Measurements from ENCODE around the gene KIAA0319L. TPM values are rescaled to one million over a fixed set of nuclear protein-coding genes. Genes with fewer than 3 reads are reported as not detected.

The KIAA0319L gene
- polyA plus RNA-seq, 2 of the 4 experiments (the other 2 are of a cell fraction), result 18.2 to 36.9 TPM

DNA sequence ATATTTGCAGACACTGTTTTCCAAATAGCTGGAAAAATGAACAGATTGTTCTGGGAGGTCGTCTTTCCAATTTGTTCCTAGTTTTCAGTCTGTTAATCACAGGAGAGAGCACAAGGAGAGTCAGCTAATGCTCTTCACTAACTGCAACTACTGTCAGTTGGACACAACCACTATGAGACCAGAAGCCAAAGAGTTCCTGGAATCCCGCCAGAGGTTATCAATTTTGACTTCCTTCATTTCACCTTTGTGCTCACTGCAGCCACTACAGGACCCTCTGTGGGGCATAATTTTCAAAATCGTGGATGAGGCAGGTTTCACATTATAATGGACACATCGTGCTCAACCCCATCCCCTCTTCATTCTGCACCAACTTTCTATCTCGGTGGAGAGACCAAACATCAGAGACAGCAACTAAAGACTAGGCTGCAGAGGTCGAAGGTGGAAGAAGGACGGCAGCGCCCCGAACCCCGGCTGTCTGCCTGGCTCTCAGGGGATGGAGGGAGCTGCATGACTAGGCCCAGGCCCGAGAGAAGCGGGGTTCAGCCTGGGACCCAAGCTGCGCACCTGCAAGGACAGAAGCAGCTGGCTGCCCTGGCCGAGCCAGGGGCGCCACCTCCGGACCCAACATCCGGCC lies 602 bp downstream of the KIAA0319L start:
- TF ChIP-seq HOXB5 (CRISPR knock-in tag; IDR thresholded peaks at IDR 0.05), result no peak
- TF ChIP-seq FOSB (CRISPR knock-in tag; IDR thresholded peaks at IDR 0.05), result no peak
- no peak for FAIRE-seq
- peak overlapping the region; percentile 89 for H3K4me2 ChIP-seq
- CTCF ChIA-PET, result interaction anchor here (0.7 to 2.6 kb wide), 6 partner anchors 8 to 181 kb away, joined by 3 to 16 read pairs (median 6); no protein-coding TSS in a partner anchor
- peak overlapping the region; percentile 99 to 100 for H3K27ac ChIP-seq
- POLR2A ChIA-PET, result interaction anchor here (1.2 to 1.4 kb wide), 4 partner anchors 8 to 106 kb away, joined by 4 to 6 read pairs (median 5); partner anchors contain the start of gene TFAP2E
- no peaks in the 10 kb centered on the region for H3K9me3 ChIP-seq
- no peak for DNase-seq (ENCODE audit: low read depth in 1 of 2, low spot score in 1 of 2)
- peaks cover 32% of the 10 kb centered on the region; the same call in 2 of the 3 replicates for H3K4me1 ChIP-seq
- ATAC-seq, result no peak
- H3K4me3 ChIP-seq, result peak overlapping the region; percentile 96
- WGBS (ENCODE audit: missing lambda C conversion rate), result 2% methylated on average over 8 of the region's 17 CpGs

DNA sequence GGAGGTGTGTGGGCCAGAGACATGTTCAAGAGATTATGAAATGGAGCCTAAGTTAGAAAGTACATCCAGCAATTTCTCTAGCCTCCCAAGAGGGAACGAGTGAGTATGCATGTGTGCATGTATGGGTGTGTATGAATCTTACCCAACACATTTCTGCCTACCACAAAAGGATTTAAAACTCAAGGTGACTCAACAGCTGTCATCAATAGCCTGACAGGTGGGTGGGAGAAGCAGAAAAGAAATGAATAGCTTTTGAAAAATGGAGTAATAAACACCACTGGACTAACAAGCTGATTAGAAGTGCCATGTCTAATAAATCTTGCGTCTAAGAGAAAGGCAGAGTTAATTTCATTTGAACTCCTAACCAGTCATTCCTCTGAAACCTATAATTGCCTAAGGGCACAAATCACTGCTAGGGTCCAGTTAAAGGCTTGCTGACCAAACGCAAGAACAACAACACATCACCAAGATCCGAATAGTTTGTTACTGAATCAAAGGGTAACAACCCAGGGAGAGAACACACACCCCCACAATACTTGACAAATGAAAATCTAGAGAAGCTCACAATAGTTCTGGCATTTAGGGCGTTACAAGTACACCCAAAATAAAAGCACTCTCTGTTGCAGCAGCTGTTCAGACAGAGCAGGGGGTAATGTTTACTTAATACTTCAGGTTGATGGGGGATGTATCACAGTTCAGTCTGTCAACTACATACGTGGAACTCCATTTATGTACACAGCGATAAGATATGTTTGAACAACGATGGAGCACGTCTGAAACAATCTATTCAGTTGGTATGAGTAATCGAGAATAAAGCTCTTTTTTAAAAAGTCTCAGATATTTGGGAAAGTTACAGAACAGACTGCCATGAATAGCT lies 1.4 kb downstream of the KIAA0319L start:
- CTCF ChIA-PET, result interaction anchor here (0.7 to 2.6 kb wide), 6 partner anchors 9 to 182 kb away, joined by 3 to 16 read pairs (median 6); no protein-coding TSS in a partner anchor
- peak overlapping the region; percentile 89 for H3K4me2 ChIP-seq
- WGBS (ENCODE audit: missing lambda C conversion rate), result 16% methylated on average over 10 of the region's 10 CpGs
- DNase-seq (ENCODE audit: low read depth in 1 of 2, low spot score in 1 of 2), result peak in 1 of 2 experiments; percentile 31
- POLR2A ChIA-PET, result interaction anchor here (1.2 kb wide), 1 partner anchor 105 kb away, joined by 5 read pairs; no protein-coding TSS in a partner anchor
- TF ChIP-seq RFX5 (IDR thresholded peaks at IDR 0.05), result no peak
- H3K9me3 ChIP-seq, result no peaks in the 10 kb centered on the region
- peak overlapping the region; percentile 96 for H3K4me3 ChIP-seq
- no peak for FAIRE-seq
- H3K27ac ChIP-seq, result peak overlapping the region; percentile 99 to 100; a peak in 3 of 6 replicates
- no peak for ATAC-seq
- peaks cover 32% of the 10 kb centered on the region; the same call in 2 of the 3 replicates for H3K4me1 ChIP-seq

DNA sequence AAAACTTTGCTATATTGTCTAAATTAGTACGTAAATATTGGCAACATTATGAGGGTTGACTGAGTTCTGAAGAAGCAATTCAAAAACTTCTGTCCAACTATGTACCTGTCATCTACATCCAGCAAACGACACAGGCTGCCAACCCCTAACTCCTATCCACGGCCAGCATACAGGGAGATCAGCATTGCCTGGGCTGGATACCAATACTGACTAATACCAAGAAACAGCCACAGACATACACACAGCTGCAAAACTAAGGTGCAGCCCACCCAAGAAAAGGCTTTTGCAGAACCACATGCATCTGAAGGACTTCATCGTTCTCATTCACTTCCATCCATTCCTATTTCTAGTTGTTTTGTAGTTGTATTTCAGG lies 2.0 kb downstream of the KIAA0319L start:
- peak overlapping the region in 1 of 2 experiments; percentile 16; a peak in 1 of 6 replicates for H3K27ac ChIP-seq
- TF ChIP-seq EHMT2 (IDR thresholded peaks at IDR 0.05; ENCODE audit: low read depth), result no peak
- TF ChIP-seq ZC3H11A (IDR thresholded peaks at IDR 0.05), result no peak
- ChIA-PET POLR2A (no interaction called here), CTCF (interaction anchor here (2.4 kb wide), 1 partner anchor 10 kb away, joined by 16 read pairs; no protein-coding TSS in a partner anchor)
- DNase-seq (ENCODE audit: low read depth in 1 of 2, low spot score in 1 of 2), result no peak
- WGBS (ENCODE audit: missing lambda C conversion rate), result 99% methylated on average over 4 of the region's 4 CpGs
- H3K9me3 ChIP-seq, result no peaks in the 10 kb centered on the region
- H3K4me1 ChIP-seq, result peaks cover 32% of the 10 kb centered on the region; the same call in 2 of the 3 replicates
- H3K4me2 ChIP-seq, result peak overlapping the region; percentile 89; the same call in 2 of the 3 replicates
- H3K4me3 ChIP-seq, result no peak overlapping the region
- FAIRE-seq, result no peak
- no peak for ATAC-seq

DNA sequence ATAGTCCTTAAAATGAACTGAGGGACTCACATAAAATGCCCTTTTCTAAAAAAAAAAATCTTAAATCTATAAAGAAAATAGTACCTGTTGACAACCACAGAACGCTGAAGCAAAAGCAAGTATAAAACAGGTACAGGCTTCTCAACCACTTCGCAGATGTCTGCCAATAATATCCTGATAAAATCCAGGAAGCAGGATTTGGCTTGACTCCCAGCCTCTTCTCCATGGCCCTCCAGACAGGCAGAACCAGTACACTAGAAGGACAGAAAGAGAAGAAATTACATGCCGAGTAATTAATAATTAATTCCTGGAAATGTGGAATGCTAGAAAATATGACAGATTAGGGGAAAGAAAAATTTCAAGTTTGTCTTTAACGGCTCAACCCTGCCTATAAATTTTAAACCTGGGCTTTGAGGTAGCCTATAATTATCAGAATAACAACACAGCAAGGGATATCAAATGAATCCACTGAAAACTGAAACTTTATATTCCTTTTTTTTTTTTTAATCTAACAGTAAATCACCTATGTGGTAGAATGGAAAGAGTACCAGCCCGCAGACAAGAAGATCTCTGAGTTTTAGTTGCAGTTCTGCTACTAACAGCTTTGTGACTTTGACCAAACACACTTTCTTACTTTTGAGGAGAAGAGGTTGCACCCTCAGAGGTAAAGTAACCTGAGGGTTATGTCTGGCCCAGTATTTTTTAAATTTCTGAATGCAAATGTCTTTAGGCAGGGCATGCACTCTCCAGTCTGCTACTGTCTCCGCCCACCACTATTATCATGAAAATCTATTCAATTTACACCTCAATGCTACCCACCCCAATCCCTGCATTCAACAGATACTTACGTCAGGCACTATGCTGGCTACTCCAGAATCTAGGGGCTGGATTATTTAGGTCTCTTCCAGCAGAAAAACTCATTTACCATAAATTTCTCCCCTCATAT lies 2.7 kb downstream of the KIAA0319L start:
- ChIA-PET POLR2A (no interaction called here), CTCF (interaction anchor here (2.4 kb wide), 1 partner anchor 11 kb away, joined by 16 read pairs; no protein-coding TSS in a partner anchor)
- Histone ChIP-seq H3K4me1 (peaks cover 32% of the 10 kb centered on the region; the same call in 2 of the 3 replicates), H3K4me2 (peak overlapping the region; percentile 89; the same call in 1 of the 3 replicates), H3K9me3 (no peaks in the 10 kb centered on the region), H3K4me3 (no peak overlapping the region), H3K27ac (no peak overlapping the region)
- FAIRE-seq, result no peak
- WGBS (ENCODE audit: missing lambda C conversion rate), result 85% methylated on average over 7 of the region's 7 CpGs
- no peak for ATAC-seq
- DNase-seq (ENCODE audit: low read depth in 1 of 2, low spot score in 1 of 2), result no peak
- TF ChIP-seq JUNB (IDR thresholded peaks at IDR 0.05), result no peak

DNA sequence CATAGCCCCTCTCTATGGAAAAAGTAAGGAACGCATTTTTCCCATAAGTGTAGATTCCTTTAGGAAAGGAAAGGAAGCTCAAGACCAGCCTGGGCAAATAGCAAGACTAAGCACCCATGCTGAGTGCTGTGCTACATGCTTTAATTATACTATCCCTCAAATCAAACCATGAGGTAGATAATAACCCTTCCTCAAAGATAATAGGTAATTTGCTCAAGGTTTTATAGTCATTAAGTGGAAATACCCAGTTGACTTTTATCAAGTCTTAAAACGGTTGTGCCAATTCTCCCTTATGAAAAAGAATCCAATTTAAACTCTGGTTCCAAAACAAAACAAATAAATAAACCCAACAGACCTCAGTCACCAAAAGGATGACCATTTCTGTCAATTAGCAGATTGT lies 3.4 kb downstream of the KIAA0319L start:
- 93% methylated on average over 2 of the region's 2 CpGs for WGBS (ENCODE audit: missing lambda C conversion rate)
- FAIRE-seq, result no peak
- no peak for TF ChIP-seq EP300 (IDR thresholded peaks at IDR 0.05)
- no peak for DNase-seq (ENCODE audit: low read depth in 1 of 2, low spot score in 1 of 2)
- ChIA-PET POLR2A (no interaction called here), CTCF (interaction anchor here (1.1 kb wide), 1 partner anchor 11 kb away, joined by 4 read pairs; no protein-coding TSS in a partner anchor)
- no peak overlapping the region for H3K4me2 ChIP-seq
- no peak for ATAC-seq
- H3K4me1 ChIP-seq, result peaks cover 28% of the 10 kb centered on the region; the same call in 2 of the 3 replicates
- no peaks in the 10 kb centered on the region for H3K9me3 ChIP-seq
- H3K27ac ChIP-seq, result no peak overlapping the region
- no peak overlapping the region for H3K4me3 ChIP-seq
